H54 (cell line): ENCODE measurements around the gene BAZ2B.
"Not testable (repeated sequence)": the region's sequence is repeated elsewhere in the genome, so short reads cannot be mapped to it uniquely, and the experiment has no call there.

Experiments
- DNase-seq: peaks from one replicate; pipeline ENCODE4 v3.0.0; 2011; ENCODE audit warnings: low spot score, mixed read lengths; ENCODE audit not compliant: insufficient read length
- FAIRE-seq: peaks from 3 replicates; lab custom pipeline; 2011; peaks lifted over from hg19 to GRCh38; lab: Jason Lieb, UNC
- POLR2A ChIP-seq: IDR thresholded peaks from 2 replicates; pipeline ENCODE4 v1.6.1; 2011; ENCODE audit warnings: low read depth, mild to moderate bottlenecking, low read length

The BAZ2B gene

DNA sequence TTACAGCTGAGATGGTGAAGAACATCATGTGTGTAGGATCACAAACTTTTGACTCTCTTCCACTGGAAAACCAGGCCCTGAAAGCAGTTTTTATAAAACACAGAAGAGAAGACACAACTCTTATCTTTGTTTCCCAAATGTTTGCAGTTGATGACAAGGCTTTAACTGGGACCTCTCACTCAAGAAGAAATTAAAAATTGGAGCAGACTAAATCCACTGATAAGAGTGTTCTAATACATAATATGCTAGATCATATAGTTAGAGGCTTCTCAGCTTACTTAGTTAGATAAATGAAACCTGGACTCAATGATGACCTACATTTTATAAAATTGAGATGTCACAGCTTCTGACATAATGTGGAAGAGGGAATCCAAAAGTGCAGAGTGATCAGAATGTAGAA, 171.6 kb downstream of the BAZ2B start:
- DNase-seq (no peak), FAIRE-seq (no peak)
- no peak for TF ChIP-seq POLR2A

DNA sequence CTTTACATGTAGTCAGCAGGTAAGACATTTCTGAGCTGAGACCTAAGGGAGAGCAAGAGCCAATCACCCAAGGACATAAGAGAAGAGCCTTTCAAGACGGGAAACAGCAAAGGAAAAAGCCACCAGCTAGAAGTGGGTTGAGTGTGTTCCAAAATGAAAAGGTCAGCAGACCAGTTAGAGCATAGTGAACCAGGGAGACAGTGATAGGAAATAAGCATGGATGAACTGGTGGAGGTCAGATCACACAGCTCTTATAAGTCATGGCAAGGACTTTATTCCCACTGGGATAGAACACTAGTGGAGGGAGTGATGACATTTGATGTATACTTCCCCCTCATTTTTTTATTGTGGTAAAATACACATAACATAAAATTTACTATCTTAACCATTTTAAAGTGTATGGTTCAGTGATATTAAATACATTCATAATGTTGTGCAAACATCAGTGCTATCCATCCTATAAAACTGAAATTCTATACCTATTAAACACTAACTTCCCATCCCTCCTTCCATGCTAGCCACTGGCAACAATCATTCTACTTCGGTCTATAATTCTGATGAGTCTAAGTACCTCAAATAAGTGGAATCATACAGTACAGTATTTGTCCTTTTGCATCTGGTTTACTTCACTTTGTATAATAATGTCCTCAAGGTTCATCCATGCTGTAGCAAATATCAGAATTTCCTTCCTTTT, 174.0 kb downstream of the BAZ2B start:
- TF ChIP-seq POLR2A: no peak
- FAIRE-seq (no peak), DNase-seq (no peak)

DNA sequence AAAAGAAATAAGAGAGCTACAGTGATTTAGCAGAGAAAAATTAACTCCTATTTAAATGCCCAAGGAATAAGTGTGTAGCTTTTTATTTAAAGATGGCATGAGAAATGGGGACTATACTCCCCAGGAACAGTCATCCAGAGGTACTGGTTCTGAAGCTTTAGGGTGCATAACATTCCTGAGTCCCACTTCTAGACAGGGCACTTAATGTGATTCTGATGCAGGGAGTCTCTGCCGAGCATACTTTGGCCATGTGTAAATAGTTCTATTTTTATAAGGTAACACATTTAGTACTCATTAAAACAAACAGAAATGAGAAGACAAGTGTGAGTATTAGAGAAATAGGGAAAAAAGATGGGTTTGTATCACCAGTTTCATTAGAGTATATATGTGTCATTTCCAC, 175.2 kb downstream of the BAZ2B start:
- no peak for DNase-seq
- TF ChIP-seq POLR2A: no peak
- no peak for FAIRE-seq

DNA sequence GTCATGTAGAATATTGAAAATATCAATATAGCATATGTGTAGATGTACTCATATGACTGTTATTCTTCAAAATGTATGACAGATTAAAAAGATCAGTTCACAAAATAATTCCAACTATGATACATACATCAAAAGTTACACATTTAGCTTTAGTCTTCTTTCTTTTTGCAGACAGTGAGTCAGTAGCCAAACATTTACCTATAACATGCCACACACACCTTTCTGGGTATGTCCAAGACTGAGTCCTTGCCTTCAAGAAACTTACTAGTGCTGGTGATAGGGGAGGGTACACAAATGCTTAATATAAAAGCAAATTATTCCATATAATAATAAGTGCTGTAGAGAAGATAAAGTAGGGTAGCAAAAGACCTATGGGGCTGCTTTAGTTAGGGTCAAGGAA, 176.9 kb downstream of the BAZ2B start:
- FAIRE-seq: no peak
- DNase-seq: no peak
- no peak for TF ChIP-seq POLR2A

DNA sequence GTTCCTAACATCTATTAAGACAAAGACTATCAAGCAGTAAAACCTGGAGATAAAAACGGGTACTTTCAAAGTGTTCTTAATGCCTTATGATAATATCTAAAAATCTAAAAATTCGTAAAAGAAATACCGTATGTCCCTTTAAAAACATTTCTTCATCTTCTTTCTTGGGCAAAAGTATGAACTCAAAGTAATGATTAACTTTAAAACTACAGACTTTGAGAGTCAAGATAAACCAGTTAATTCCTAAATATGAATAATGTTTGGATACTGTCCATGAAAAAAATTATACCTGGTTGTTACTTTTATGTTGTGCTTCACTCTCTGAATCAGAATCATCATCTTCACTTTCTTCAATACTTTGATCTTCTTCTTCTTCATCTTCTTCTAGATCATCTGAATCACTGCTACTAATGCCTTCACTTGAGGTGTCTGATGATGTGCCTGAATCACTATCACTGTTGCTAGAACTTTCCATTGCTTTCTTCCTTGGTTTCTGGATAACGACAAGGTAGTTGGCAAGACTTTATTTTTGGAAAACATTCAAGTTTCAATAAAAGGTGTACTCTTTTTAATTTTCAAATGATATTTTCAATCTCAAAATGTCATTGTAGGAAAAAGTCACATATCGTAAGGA, 177.5 kb downstream of the BAZ2B start:
- no peak for DNase-seq
- TF ChIP-seq POLR2A: no peak
- FAIRE-seq: peak; percentile 38

DNA sequence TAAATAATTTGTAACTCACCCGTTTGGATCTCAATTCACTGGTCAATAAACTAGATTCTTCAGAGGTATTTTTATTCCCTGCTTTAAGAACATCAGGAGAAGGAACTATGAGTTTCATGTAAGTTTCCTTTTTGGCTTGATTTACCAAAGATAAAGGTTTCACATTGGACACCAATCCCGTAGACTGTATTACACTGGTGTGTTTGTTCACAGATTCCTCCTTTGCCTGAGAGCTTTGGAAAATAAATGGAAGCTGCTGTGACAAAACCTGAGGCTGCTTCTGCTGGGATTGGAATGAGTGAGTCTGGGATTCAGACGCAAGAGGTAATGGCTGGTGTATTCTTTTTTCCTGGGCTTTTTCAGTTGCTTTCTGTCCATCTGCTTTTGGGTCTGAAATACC, 178.1 kb downstream of the BAZ2B start:
- no peak for DNase-seq
- no peak for TF ChIP-seq POLR2A
- FAIRE-seq: no peak

DNA sequence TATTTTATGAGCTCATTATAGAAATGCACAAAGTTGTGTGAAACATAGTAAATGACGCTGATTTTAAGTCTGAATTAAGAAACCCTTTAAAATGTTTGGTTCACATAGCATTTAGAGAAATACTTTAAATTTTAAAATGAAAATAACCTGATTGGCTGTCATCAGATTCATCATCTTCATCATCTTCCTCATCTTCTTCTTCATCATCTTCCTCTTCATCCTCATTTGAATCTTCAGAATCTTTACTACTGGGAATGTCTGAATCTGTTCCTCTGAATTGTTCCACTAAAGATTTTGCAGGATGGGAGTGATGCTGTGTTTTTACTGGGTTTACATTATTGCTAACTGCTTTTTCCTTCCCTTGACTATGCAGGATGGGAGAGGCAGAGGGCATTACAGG, 183.7 kb downstream of the BAZ2B start:
- FAIRE-seq (no peak), DNase-seq (no peak)
- no peak for TF ChIP-seq POLR2A

DNA sequence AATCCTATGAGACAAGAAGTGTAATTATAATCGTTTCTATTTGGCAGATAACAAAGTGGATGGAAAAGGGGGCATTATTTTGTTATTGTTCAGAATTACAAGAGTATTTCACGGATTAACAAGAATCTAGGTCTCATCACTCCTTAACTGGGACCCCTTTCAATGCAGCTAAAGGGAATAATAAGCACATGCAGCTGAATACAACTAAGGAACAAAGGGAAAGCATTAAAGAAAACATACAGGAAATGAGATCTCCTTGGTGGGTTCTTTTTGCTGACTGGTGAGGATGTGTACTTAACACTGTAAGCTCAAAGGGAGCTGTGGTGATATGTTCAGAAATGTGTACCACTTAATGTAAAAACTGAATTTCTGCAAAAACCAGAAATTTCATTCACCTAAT, 189.3 kb downstream of the BAZ2B start:
- no peak for FAIRE-seq
- DNase-seq: no peak
- TF ChIP-seq POLR2A: no peak

DNA sequence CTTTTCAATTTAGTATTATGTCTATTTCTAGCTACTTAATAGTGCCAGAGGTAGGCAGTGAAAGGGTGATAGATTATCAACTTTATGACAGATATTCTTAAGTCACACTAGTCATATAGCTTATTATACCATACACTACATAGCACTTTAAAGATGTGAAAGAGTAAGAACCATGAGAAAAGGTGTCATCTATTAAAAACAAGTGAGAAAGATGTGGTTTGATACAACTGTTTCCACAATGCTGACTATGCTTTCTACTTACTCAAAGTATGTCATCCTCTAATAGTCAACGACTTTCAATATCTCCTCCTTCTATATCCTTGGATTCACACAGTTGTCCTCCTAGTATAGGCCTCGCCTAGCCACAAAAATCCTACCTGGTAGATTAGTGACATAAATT, 196.9 kb downstream of the BAZ2B start:
- no peak for TF ChIP-seq POLR2A
- FAIRE-seq: no peak

DNA sequence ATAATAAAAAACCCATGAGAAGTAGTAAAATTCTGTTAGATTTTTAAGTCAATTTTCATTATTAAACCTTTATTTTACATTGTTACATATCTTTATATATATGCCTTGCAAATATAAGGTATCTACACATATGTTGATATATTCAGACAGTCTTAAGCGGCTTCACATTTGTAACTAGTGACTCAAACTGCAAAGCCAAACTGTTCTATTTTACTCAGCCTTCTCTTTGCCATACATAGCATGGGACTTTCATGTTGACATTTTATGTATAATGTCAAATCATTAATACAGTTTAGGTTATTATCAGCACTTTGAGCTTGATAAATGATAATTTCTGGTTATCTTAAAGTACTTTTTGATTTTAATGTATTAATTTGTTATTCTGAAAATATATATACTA, 204.9 kb downstream of the BAZ2B start:
- no peak for TF ChIP-seq POLR2A
- DNase-seq (no peak), FAIRE-seq (no peak)

More for the DNA sequence above, 196.9 kb downstream of the BAZ2B start:
- no peak for DNase-seq

DNA sequence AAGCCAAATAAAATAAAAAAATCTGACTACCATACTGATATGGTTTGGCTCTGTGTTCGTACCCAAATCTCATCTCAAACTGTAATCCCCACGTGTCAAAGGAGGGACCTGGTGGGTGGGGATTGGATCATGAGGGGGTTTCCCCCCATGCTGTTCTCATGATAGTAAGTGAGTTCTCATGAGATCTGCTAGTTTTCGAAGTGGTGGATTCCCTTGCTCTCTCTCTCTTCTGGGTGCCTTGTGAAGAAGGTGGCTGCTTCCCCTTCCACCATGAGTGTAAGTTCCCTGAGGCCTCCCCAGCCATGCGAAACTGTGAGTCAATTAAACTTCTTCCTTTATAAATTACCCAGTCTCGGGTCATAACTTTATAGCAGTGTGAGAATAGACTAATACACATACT, 206.1 kb downstream of the BAZ2B start:
- no peak for FAIRE-seq
- TF ChIP-seq POLR2A: no peak
- no peak for DNase-seq

DNA sequence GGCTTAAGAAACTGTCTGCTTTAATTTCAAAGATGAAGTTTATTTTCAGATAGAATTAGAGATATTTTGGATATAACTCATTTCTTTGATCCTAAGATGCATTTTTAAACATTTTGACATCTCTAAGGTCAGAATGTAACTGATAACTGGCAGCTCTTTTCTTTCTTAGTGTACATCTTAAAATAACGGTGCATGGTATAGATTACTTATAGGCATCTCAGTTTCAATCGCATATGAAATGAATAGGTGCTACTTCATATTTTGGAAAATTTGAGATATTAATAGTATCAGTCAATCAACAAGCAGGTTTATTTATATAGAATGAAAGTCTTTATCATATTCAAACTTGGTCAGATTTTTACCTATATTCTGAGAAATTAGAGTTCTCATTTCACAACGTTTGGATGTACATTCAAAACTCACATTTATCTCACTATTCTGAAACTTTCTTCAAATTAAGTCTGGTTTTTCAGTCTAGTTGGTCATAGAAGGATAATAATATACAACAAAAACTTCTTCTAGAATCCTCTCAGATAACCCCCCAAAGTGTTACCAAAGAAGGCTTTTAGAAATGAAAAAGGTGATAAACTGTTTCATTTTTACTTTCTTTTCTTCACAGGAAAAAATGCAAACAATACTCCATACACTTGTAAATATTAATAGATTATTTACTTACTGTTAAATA, 207.1 kb downstream of the BAZ2B start:
- DNase-seq (no peak), FAIRE-seq (no peak)
- TF ChIP-seq POLR2A: no peak

DNA sequence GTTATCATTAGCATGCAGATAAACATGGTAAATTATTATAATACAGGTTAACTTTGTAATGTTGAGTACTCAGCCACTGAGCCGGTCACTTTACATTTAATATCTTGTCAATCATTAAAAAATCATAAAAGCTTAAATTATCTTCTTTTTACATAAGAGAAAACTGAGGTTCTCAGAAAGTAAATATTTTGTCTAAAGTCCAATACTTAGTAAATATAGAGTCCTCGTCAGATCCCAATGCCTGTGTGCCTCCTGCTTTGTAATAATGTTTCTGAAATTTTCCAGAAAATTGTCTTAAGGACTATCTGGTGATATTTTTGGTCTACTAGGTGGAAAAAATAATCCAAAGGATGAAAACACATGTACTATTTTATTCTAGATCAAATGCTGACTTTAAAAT, 213.6 kb downstream of the BAZ2B start:
- peak; percentile 62 for FAIRE-seq
- TF ChIP-seq POLR2A: no peak
- no peak for DNase-seq

DNA sequence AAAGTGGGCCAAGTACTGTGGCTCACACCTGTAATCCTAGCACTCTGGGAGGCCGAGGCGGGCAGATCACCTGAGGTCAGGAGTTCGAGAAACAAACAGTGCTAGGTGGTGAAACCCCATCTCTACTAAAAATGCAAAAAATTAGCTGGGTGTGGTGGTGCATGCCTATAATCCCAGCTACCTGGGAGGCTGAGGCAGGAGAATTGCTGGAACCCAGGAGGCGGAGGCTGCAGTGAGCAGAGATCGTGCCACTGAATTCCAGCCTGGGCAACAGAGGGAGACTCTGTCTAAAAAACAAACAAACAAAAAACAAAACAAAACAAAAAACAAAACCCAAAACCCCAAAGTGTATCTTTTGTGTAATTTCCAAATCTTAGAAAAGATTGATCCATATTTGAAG, 214.2 kb downstream of the BAZ2B start:
- FAIRE-seq: not testable (repeated sequence)

More for the DNA sequence above, 214.2 kb downstream of the BAZ2B start:
- not testable (repeated sequence) for DNase-seq
